Measurements from ENCODE around the gene MRE11. TPM values are rescaled to one million over a fixed set of nuclear protein-coding genes. Genes with fewer than 3 reads are reported as not detected.
A peak's percentile ranks its signal among the peaks of the same experiment; 100 is the strongest.

The MRE11 gene
- 3.7 and 4.5 TPM in 2 replicates for total RNA-seq (2014; rRNA removed; shearing (Covaris generic); ENCODE audit: low replicate concordance)

DNA sequence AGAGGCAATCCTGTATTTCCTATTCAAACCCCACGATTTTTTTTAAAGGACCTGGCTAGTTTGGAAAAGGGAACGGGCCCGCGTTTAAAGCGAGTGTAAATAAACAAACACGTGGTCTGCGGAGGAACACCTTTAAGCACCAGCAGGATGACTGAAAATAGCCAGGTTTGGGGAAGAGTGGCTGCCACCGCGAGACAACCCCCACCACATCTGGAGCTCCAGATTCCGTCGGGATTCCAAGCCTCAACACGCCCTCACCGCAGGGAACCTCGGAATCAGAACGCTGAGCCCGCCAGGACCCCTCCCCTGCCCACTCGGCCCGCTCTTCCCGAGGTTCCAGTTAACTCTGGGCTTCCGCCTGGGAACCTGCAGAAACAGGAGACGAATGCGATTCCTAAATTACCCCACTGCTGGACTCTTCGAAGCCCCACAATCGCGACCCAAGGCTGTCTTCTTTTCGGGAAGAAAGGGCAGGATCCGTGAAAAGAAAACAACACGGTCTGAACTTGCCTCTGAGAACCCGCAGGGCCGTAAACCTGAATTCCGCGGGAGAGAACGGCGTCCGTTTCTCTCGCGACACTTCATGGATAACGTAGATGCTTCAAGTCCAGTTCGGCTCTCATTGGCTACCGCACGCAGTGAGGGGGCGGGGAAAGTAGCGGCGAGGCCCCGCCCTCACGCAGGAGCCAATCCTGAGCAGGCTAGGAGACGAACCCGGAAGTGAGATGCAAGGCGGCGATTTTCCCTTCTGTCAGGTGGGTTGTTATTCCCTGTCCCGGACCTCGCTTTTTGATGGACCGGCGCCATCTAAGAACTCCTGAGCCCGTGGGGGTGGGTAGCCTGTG is at the start of gene MRE11, which contains the start of gene ANKRD49:
Gene MRE11 (minus strand): TSS at position 564 of the 845 bp plus-strand sequence. CDS start 1,043 bp downstream, outside the sequence.
Gene ANKRD49 (plus strand): TSS at position 704 of the 845 bp plus-strand sequence. CDS start 2,710 bp downstream, outside the sequence.
- DNase-seq (ENCODE audit: low read depth): peak; percentile 92
- in situ Hi-C loops (cut with HindIII; ENCODE audit: low pct_unique_long_range_greater_than_20kb, low sequenced_read_pairs): no loop called here

DNA sequence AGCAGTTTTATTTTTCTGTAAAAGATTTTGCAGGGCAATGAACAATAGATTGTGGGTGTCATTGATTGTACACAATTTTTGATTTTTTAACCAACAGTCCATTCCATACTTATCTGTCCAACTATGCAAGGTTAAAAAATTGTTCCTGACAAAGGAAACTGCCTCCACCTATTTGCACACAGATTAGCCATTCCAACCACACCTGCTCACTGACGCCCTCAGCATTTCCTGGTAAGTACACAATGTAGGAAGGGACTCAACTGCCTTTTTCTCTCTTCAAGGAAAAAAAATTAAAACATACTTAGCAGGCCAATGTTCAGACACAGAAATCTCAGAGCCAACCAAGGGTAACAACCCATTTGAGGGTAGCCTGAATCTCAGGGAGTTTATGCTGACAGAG is 45.8 kb upstream of the MRE11 start:
- in situ Hi-C loops (cut with HindIII; ENCODE audit: low pct_unique_long_range_greater_than_20kb, low sequenced_read_pairs): no loop called here

DNA sequence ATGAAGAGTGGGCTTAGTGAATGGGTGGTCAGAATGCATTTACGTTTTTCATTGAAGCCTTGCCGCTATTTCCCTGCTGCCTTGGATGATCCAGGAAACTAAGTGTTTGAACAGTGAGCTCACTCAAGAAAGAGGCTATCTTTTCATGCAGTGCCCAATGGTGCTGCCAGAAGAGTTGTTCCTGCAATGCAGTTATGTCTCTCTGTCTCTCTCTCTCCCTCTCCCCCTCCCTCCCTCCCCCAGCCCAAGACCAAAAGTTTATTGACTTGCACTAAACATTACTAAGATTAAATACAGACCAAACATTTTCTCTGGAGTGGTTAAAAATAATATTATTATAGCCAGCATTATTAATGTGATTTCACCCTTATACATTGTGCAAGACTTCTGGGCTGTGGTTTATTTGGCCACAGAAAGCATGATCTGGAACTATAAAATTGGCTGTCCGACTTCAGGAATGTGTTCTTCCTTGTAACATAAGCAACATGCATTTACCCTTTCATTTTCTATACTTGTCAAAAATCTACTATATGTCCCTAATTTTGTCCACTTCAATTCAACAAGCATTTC is 43.5 kb upstream of the MRE11 start:
- in situ Hi-C loops (cut with HindIII; ENCODE audit: low pct_unique_long_range_greater_than_20kb, low sequenced_read_pairs): no loop called here
- DNase-seq (ENCODE audit: low read depth): no peak

More for the DNA sequence above, 45.8 kb upstream of the MRE11 start:
- DNase-seq (ENCODE audit: low read depth): no peak

DNA sequence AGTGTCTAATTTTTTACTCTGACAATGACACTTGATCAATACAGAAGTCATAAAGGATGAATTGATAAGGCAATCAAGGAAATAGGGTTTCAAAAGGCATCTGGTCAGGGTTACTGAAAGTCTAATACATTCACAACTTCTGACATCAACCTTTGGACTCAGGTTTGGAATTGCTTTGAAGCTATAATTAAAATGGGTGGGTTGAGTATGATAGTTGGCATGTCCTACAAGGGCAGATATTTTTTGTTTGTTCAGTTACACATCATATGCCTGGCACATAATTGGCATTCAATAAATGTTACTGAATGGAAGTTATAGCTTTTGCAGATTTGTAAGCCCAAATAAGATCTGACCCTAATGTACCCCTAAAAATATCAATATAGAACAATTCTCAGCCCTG is 42.7 kb upstream of the MRE11 start:
- in situ Hi-C loops (cut with HindIII; ENCODE audit: low pct_unique_long_range_greater_than_20kb, low sequenced_read_pairs): no loop called here
- DNase-seq (ENCODE audit: low read depth): no peak

DNA sequence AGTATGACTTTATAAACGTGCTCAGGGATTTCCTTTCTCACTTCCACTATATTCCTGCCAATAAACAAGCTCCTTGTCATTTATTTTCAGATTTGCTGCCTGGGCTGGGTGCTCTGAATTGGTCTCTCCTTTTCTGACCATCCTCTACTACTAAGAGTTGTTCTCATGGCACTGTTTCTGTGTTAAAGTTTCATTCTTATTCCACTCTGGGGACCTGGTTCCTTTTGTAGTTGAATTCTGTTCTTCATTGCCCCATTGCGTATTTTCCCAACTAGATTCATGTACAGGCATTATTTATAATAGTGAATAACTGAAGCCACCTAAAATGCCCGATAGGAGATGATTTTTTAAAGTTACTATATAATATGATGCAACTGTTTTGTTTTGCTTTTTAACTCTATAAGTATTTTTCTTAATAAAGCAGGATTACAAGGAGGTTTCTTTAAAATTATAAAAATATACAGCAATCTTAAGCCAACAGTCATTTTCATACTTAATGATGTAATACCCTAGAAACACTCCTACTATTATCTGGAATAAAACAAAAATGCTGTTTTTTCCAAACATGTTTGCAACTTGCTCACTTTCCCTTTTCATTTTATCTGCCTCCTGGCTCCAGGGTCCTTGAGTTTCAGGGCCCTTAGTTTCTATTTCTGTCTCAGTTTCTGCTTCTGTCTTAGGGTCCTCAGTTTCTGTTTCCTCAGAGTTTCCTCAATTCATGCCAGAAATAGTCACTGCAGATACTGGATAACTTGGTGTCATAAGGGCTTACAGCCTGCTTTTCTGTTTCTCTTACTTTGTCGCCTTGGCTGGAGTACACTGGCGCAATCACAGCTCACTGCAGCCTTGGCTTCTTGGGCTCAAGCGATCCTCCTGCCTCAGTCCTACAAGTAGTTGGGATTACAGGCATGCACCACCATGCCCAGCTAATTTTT is 40.3 kb upstream of the MRE11 start:
- DNase-seq (ENCODE audit: low read depth): no peak
- in situ Hi-C loops (cut with HindIII; ENCODE audit: low pct_unique_long_range_greater_than_20kb, low sequenced_read_pairs): no loop called here

DNA sequence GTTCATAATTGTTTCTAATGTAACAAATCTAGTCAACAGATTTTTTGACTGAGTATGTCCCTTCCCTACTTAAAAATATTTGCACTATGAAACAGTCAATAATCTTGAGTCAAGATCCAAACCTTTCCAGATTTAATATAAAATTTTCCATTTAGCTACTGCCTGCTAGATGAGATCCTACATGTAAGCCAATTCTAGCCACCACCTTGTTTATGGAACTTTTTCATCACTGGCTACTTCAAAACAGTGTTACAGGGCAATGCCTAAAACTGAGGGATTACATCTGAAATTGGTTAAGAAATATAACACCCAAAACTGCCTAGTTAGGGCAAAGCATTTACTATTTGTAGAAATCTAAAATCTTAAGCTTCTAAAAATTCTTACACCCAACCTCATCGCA is 39.6 kb upstream of the MRE11 start:
- in situ Hi-C loops (cut with HindIII; ENCODE audit: low pct_unique_long_range_greater_than_20kb, low sequenced_read_pairs): no loop called here
- DNase-seq (ENCODE audit: low read depth): no peak

DNA sequence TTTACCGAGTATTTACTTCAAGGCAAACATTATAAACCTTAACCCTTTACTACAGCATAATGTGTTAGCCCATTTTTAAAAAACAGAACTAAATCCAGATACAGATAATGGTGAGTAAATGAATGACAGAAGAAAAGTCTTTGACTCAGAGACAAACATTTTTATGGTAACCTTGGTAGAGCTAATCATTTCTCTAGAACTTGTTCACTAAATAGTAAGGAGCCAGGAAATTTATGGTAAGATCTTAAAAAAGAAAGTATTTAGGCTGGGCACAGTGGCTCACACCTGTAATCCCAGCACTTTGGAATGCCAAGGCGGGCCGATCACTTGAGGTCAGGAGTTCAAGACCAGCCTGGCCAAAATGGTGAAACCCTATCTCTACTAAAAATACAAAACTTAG is 38.6 kb upstream of the MRE11 start:
- in situ Hi-C loops (cut with HindIII; ENCODE audit: low pct_unique_long_range_greater_than_20kb, low sequenced_read_pairs): no loop called here
- DNase-seq (ENCODE audit: low read depth): no peak

DNA sequence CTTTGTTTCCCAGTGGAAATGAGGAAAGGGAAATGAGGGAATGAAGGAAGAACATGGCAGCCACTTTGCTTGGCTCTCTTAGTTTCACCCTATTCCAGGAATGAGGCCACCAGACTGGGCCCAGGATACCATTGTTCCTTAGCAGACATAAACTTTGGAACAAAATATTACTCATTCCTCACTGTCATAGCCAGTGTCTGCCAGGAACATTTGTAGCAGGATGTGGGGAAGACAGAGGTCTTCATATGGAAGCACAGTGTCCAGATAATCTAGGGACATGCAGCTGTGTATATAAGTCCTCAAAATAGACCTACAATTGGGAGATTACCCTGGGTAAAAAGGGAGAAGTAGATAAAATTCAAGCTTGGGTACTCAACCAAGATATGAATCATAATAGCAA is 34.9 kb upstream of the MRE11 start:
- in situ Hi-C loops (cut with HindIII; ENCODE audit: low pct_unique_long_range_greater_than_20kb, low sequenced_read_pairs): no loop called here
- DNase-seq (ENCODE audit: low read depth): no peak

DNA sequence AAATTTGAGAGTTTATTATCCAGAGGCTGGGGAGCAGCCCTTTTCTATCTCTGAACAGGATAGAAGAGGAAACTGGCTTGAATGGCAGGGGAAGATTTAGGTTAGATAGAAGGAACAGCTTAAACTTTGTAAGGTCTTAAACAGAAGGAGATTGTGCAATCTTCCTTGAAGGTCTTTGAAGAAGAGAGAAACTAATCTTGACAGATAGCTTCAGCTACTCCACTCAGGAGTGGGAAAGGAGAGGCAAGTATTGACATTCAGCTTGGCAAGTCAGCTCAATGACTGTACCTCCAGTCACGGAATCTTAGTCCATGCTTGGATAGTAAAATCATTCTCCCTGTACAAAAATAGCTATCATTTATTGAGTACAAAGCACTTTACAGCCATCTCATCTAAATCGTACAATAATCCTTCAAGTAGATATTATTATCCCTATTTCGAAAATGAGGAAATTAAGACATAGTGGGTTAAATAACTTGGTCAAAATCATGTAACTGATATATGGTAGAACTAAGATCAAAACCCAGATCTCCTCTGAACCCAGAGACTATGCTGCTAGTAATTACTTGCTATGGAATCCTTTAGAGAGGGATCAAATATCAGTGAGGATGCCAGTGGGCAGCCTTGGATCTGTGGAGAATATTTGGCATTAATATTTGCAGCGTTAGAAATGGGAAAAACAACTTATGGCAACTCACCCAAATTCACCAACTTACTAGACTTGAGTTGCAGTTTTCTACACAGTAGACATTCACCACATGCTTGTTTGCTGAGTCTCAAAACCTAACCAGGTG is 33.2 kb upstream of the MRE11 start:
- in situ Hi-C loops (cut with HindIII; ENCODE audit: low pct_unique_long_range_greater_than_20kb, low sequenced_read_pairs): no loop called here

DNA sequence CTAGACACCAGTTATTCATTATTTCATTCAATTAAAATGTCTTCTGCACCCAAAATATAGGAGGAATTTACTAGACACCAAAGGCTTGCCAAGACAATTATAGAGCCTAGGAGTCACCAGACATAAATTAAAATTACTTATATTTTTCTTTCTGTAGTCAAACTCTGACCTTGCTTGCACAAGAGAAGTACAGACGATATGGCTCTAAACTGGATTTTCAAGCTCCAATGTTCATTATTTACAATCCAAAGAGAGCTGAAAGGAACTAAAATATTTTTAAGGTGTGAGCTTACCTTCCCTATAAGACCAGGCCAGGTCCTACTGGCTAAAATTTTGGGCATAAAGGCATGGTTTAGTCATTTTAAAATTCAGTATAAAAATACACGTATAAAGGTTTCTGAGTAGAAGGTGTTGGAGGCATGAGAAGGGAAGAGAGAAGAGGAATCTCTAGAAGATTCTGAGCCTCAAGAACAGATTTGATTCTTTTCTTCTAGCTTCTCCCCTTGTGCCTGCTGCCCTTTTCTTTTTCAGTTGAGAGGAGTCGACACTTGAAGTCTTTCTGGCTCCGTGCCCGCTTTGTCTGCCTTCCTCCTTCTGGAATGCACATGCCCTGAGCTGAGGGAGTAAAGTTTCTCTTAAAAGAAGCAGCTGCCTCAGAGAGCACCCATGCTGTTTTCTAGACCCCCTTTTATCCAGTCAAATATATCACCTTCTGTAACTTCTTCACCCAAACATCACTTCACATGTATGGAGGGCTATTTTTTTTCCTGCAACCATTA is 32.1 kb upstream of the MRE11 start:
- no peak for DNase-seq (ENCODE audit: low read depth)
- in situ Hi-C loops (cut with HindIII; ENCODE audit: low pct_unique_long_range_greater_than_20kb, low sequenced_read_pairs): no loop called here

More for the DNA sequence above, 33.2 kb upstream of the MRE11 start:
- no peak for DNase-seq (ENCODE audit: low read depth)

DNA sequence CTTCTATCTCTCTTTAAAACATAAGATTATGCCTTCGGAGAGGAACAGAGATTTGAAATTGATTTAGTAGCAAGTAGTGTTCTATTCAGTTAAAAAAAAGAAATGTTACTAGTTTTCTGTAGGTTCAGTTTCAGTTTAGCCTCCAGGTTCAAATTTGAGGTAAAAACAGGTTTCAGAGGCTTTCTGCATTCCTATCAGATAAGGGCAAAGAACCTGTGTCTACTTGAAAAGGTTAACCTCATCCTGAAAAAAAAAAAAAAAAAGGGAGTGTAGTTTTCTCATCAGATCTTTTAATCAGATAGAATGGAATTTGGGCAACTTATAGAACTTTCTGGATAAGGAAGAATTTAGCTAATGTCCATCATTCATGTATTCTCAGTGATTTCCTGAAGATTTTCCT is 30.7 kb upstream of the MRE11 start:
- no peak for DNase-seq (ENCODE audit: low read depth)
- in situ Hi-C loops (cut with HindIII; ENCODE audit: low pct_unique_long_range_greater_than_20kb, low sequenced_read_pairs): no loop called here

DNA sequence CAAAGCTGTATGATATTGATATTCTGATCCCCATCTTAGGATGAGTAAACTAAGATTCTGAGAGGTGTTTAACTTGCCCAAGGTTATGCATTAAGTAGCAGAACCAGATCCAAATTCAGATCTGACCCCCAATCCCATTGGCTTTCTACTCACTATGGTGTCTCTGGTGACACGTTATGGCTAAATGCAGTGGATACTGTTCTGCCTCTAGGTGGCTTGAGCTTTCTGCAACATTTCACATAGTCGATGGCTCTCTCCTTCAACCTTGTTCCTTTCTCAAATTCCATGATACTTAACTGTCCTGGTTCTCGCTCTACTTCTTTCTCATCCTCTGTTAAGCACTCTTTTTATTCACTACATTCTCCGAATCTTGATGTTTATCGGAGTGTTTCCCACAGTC is 28.0 kb upstream of the MRE11 start:
- no peak for DNase-seq (ENCODE audit: low read depth)
- in situ Hi-C loops (cut with HindIII; ENCODE audit: low pct_unique_long_range_greater_than_20kb, low sequenced_read_pairs): no loop called here

DNA sequence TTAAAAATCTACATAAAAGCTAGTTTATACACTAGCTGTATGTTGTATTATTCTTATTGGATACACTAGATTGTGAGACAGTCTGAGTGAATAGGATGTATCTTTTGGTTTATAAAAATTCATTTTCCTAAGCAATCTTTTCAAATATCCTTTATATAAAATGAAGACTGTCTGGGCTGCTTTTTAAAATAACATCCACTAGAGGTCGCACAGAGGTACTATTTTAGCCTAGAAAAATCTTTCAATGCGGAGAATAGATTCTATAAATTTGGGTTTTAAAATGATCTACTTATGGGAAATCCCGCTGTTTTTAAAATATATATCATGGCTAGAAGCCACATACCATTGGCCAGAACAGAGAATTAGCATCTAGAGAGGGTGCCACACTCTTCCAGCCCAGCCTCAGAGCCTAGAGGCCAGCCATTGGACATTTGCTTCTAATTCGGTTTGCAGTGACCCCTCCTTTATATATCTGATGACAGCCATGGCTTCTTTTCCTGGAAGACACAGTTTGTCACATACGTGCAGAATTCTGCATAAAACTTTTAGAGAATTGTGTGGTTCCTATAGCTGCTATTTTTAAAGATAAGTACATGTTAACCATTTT is 25.9 kb upstream of the MRE11 start:
- in situ Hi-C loops (cut with HindIII; ENCODE audit: low pct_unique_long_range_greater_than_20kb, low sequenced_read_pairs): no loop called here
- DNase-seq (ENCODE audit: low read depth): no peak

DNA sequence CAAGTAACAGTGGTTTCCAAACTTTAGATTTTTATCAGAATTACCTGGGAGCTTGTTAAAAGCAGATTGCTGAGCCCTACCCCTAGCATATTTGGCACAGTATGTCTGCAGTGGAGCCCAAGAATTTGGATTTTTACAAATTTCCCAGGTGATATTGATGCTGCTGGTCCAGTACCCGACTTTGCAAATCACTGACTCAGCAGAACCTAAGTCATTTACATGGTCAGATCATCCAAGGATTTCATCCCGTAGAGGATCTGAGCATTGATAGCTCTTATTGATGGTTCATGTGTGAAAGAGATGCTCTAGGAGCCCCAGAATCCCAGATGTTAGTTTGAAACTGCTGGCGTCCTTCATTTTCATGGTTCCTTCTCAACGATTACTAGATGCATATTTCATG is 24.7 kb upstream of the MRE11 start:
- in situ Hi-C loops (cut with HindIII; ENCODE audit: low pct_unique_long_range_greater_than_20kb, low sequenced_read_pairs): no loop called here

DNA sequence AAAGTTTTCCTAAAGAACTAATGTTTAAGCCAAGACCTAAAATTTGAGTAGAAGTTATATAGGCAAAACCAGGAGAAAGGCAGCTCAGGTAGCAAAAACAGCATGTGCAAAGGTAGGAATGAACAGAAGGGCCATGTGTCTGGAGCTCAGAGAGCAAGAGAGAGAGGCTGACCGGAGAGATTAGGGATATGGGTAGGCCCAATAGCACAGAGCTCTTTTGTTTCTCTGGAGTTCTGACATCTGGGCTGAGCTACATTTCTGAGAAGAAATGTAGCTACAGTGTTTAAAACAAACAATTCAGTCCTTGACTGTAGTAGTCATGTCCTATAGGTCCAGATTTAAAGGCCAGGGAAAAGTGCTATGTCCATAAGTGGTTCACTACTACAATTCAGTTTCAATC is 23.1 kb upstream of the MRE11 start:
- no peak for DNase-seq (ENCODE audit: low read depth)
- in situ Hi-C loops (cut with HindIII; ENCODE audit: low pct_unique_long_range_greater_than_20kb, low sequenced_read_pairs): no loop called here

More for the DNA sequence above, 24.7 kb upstream of the MRE11 start:
- no peak for DNase-seq (ENCODE audit: low read depth)

DNA sequence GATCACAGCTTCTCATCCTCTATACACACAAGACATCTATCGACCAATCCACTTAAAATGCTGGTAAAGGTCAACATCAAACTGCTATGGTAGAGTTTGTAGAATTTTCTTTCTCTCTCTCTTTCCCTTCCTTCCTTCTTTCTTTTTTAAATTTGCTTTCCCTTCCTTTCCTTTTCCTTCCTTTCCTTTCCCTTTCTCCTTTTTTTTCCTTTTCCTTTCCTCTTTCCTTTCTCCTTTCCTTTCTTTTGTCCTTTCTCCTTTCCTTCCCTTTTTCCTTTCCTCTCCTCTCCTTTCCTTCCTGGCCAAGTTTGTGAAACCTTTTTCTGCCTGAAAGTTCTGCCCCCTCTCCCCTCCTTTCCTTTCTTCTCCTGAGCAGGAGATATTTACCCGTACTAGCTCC is 21.8 kb upstream of the MRE11 start:
- DNase-seq (ENCODE audit: low read depth): no peak
- in situ Hi-C loops (cut with HindIII; ENCODE audit: low pct_unique_long_range_greater_than_20kb, low sequenced_read_pairs): no loop called here

DNA sequence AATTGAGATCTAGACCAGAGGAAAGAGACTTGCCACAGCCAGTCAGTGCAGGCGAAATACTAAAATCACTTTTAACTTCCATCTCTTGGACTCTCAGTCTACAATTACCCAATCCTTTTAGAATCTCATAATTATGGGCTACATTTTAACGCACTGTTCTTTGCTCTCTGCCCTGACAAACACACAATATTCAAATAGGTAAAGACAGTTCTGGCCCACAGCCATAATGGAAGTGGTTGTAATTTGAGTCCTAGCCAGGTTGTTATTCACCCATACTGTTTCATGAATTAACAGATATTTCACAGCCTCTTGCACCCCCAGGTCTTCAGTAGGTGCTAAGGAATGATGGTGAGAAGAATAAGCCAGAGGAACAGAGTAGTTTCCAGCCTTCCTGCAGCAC is 19.4 kb upstream of the MRE11 start:
- DNase-seq (ENCODE audit: low read depth): no peak
- in situ Hi-C loops (cut with HindIII; ENCODE audit: low pct_unique_long_range_greater_than_20kb, low sequenced_read_pairs): no loop called here
